Measurements from ENCODE around the gene UBAP1. TPM values are rescaled to one million over a fixed set of nuclear protein-coding genes. Genes with fewer than 3 reads are reported as not detected.

Gene UBAP1
- polyA plus RNA-seq, 1 of the 3 experiments (the other 2 are of a cell fraction) = 26.3 TPM

- H3K27ac ChIP-seq (ENCODE audit: low read depth in 2 of 2, low read length in 1 of 2) = no peak overlapping the region
- no peak overlapping the region for H3K4me3 ChIP-seq (ENCODE audit: low read depth in 2 of 2, low read length in 1 of 2)
- H3K27me3 ChIP-seq (ENCODE audit: insufficient read depth) = no peaks in the 10 kb centered on the region
- peak; percentile 70 for DNase-seq
- POLR2A ChIA-PET = interaction anchor here (0.9 kb wide), 1 partner anchor 39 kb away, joined by 3 read pairs; the partner anchor contains the start of gene UBAP1
- no peaks in the 10 kb centered on the region for H3K36me3 ChIP-seq (replicated peaks in 1 of 2; ENCODE audit: control insufficient read depth in 1 of 2, insufficient read depth in 2 of 2, low read length in 1 of 2)
- H4K20me1 ChIP-seq (ENCODE audit: insufficient read depth) = no peaks in the 10 kb centered on the region
- H3K9ac ChIP-seq = no peak overlapping the region
- H3F3A ChIP-seq (replicated peaks; ENCODE audit: insufficient read depth) = peaks cover 4% of the 10 kb centered on the region
- CTCF ChIA-PET = interaction anchor here (1.0 kb wide), 1 partner anchor 58 kb away, joined by 3 read pairs; no protein-coding TSS in a partner anchor
- TF ChIP-seq ZBTB33 (IDR thresholded peaks at IDR 0.05; ENCODE audit: borderline replicate concordance, low read depth) (no peak), SMC3 (IDR thresholded peaks at IDR 0.05; ENCODE audit: low read depth, low read length) (no peak; the same call in 1 of the 2 replicates), USF1 (IDR thresholded peaks at IDR 0.05; ENCODE audit: borderline replicate concordance, low read depth) (no peak), NFIC (IDR thresholded peaks at IDR 0.05; ENCODE audit: borderline replicate concordance) (peak; percentile 77), RXRA (IDR thresholded peaks at IDR 0.05; ENCODE audit: borderline replicate concordance, low read depth) (no peak), POLR2AphosphoS5 (IDR thresholded peaks at IDR 0.05; ENCODE audit: low read depth, low read length) (no peak), JUND (IDR thresholded peaks at IDR 0.05) (no peak), RAD21 (IDR thresholded peaks at IDR 0.05; ENCODE audit: low read length) (peak; percentile 42)
- TF ChIP-seq, protein P1, sequence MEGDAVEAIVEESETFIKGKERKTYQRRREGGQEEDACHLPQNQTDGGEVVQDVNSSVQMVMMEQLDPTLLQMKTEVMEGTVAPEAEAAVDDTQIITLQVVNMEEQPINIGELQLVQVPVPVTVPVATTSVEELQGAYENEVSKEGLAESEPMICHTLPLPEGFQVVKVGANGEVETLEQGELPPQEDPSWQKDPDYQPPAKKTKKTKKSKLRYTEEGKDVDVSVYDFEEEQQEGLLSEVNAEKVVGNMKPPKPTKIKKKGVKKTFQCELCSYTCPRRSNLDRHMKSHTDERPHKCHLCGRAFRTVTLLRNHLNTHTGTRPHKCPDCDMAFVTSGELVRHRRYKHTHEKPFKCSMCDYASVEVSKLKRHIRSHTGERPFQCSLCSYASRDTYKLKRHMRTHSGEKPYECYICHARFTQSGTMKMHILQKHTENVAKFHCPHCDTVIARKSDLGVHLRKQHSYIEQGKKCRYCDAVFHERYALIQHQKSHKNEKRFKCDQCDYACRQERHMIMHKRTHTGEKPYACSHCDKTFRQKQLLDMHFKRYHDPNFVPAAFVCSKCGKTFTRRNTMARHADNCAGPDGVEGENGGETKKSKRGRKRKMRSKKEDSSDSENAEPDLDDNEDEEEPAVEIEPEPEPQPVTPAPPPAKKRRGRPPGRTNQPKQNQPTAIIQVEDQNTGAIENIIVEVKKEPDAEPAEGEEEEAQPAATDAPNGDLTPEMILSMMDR (IDR thresholded peaks at IDR 0.05) = peak; percentile 57
- H3K4me1 ChIP-seq (ENCODE audit: control insufficient read depth in 1 of 2, insufficient read depth in 2 of 2, low read depth in 1 of 2, low read length in 1 of 2) = no peaks in the 10 kb centered on the region
- H2AFZ ChIP-seq (ENCODE audit: low read depth) = no peak overlapping the region
- H3K79me2 ChIP-seq (ENCODE audit: insufficient read depth) = no peaks in the 10 kb centered on the region
- H3K9me3 ChIP-seq = no peaks in the 10 kb centered on the region
- H3K9me2 ChIP-seq = no peaks in the 10 kb centered on the region
- no peak overlapping the region for H3K4me2 ChIP-seq
- WGBS (ENCODE audit: low lambda C conversion rate) = 72% methylated on average over 5 of the region's 5 CpGs
Observed at GRCh38 chr9:34139477-34140146, 39.2 kb upstream of the UBAP1 start.

DNA sequence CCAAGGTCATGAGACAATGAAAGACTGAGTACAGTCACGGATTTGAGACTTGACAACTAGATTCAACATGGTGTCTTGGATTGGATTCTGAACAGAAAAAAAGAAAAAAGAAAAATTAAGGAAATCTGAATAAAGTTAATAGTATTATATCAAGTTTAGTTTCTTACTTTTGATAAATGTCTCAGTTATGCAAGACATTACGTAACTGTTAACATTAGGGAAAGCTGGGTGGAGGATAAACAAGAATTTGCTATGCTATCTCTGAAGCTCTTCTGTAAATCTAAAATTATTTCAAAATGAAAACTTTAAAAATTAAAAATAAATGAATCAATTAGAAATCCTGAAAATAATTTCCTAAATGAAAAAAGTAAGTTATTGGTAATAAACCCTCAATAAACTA is 38.0 kb upstream of the UBAP1 start:
- H3K79me2 ChIP-seq (ENCODE audit: insufficient read depth) = no peaks in the 10 kb centered on the region
- 95% methylated on average over 2 of the region's 2 CpGs for WGBS (ENCODE audit: low lambda C conversion rate)
- peaks cover 4% of the 10 kb centered on the region for H3F3A ChIP-seq (replicated peaks; ENCODE audit: insufficient read depth)
- H3K9me3 ChIP-seq = no peaks in the 10 kb centered on the region
- ChIA-PET POLR2A (no interaction called here), CTCF (no interaction called here)
- no peak overlapping the region for H3K4me2 ChIP-seq
- no peaks in the 10 kb centered on the region for H3K27me3 ChIP-seq (ENCODE audit: insufficient read depth)
- H3K36me3 ChIP-seq (replicated peaks in 1 of 2; ENCODE audit: control insufficient read depth in 1 of 2, insufficient read depth in 2 of 2, low read length in 1 of 2) = no peaks in the 10 kb centered on the region
- H4K20me1 ChIP-seq (ENCODE audit: insufficient read depth) = no peaks in the 10 kb centered on the region
- H2AFZ ChIP-seq (ENCODE audit: low read depth) = no peak overlapping the region
- no peak overlapping the region for H3K9ac ChIP-seq
- H3K27ac ChIP-seq (ENCODE audit: low read depth in 2 of 2, low read length in 1 of 2) = no peak overlapping the region
- H3K4me3 ChIP-seq (ENCODE audit: low read depth in 2 of 2, low read length in 1 of 2) = no peak overlapping the region
- no peaks in the 10 kb centered on the region for H3K9me2 ChIP-seq
- no peak for DNase-seq
- H3K4me1 ChIP-seq (ENCODE audit: control insufficient read depth in 1 of 2, insufficient read depth in 2 of 2, low read depth in 1 of 2, low read length in 1 of 2) = no peaks in the 10 kb centered on the region
- TF ChIP-seq SMC3 (IDR thresholded peaks at IDR 0.05; ENCODE audit: low read depth, low read length) (no peak), MXI1 (IDR thresholded peaks at IDR 0.05; ENCODE audit: low read depth, low read length) (no peak), ELF1 (IDR thresholded peaks at IDR 0.05) (no peak), GABPA (IDR thresholded peaks at IDR 0.05; ENCODE audit: low read depth) (no peak), FOXJ3 (CRISPR knock-in tag; IDR thresholded peaks at IDR 0.05) (no peak), MAX (IDR thresholded peaks at IDR 0.05; ENCODE audit: low read depth) (no peak), JUND (IDR thresholded peaks at IDR 0.05) (no peak), YY1 (IDR thresholded peaks at IDR 0.05; ENCODE audit: low read depth) (no peak), TEAD4 (IDR thresholded peaks at IDR 0.05; ENCODE audit: borderline replicate concordance, insufficient read depth) (no peak), ZBTB33 (IDR thresholded peaks at IDR 0.05; ENCODE audit: borderline replicate concordance, low read depth) (no peak)
- TF ChIP-seq, protein P2, sequence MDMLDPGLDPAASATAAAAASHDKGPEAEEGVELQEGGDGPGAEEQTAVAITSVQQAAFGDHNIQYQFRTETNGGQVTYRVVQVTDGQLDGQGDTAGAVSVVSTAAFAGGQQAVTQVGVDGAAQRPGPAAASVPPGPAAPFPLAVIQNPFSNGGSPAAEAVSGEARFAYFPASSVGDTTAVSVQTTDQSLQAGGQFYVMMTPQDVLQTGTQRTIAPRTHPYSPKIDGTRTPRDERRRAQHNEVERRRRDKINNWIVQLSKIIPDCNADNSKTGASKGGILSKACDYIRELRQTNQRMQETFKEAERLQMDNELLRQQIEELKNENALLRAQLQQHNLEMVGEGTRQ (IDR thresholded peaks at IDR 0.05; ENCODE audit: borderline replicate concordance, low read depth, low read length) = no peak
- TF ChIP-seq, protein P3, sequence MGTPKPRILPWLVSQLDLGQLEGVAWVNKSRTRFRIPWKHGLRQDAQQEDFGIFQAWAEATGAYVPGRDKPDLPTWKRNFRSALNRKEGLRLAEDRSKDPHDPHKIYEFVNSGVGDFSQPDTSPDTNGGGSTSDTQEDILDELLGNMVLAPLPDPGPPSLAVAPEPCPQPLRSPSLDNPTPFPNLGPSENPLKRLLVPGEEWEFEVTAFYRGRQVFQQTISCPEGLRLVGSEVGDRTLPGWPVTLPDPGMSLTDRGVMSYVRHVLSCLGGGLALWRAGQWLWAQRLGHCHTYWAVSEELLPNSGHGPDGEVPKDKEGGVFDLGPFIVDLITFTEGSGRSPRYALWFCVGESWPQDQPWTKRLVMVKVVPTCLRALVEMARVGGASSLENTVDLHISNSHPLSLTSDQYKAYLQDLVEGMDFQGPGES (IDR thresholded peaks at IDR 0.05; ENCODE audit: low read depth, low read length) = no peak

Data from SK-N-SH (cell line).